Activated T-cell treated with anti-CD3 and anti-CD28 coated beads for 4 hours (primary cell): ENCODE measurements around the gene SNPH.
"Not testable (repeated sequence)": the region's sequence is repeated elsewhere in the genome, so short reads cannot be mapped to it uniquely, and the experiment has no call there.

Source experiments
- DNase-seq: peaks from one replicate; pipeline ENCODE4 v3.0.0-alpha.2; 2020

Gene SNPH

GRCh38 chr20:1266167-1266973, at the start of gene SNPH:
Gene SNPH, plus strand, starts transcription at chr20:1266294. Its CDS starts 29,946 bp downstream, at chr20:1296240.
- peak; percentile 39 for DNase-seq

GRCh38 chr20:1216527-1217427, 49.3 kb upstream of the SNPH start:
- DNase-seq, result not testable (repeated sequence)

GRCh38 chr20:1222750-1223149, 43.3 kb upstream of the SNPH start:
- not testable (repeated sequence) for DNase-seq

- no peak for DNase-seq
Observed at GRCh38 chr20:1224205-1224890, 41.7 kb upstream of the SNPH start.

- DNase-seq, result no peak
Observed at GRCh38 chr20:1225263-1225782, 40.8 kb upstream of the SNPH start.

- peak; percentile 75 for DNase-seq
Observed at GRCh38 chr20:1225783-1226654, 40.1 kb upstream of the SNPH start, which contains the start of gene RAD21L1. Gene RAD21L1, plus strand, starts transcription at chr20:1226044. Its CDS starts 2,410 bp downstream, at chr20:1228454.

- no peak for DNase-seq
Observed at GRCh38 chr20:1229541-1229940, 36.6 kb upstream of the SNPH start.

GRCh38 chr20:1232286-1233111, 33.6 kb upstream of the SNPH start:
- DNase-seq, result no peak

- DNase-seq, result no peak
Observed at GRCh38 chr20:1240549-1240948, 25.5 kb upstream of the SNPH start.

GRCh38 chr20:1241456-1241855, 24.6 kb upstream of the SNPH start:
- no peak for DNase-seq

- no peak for DNase-seq
Observed at GRCh38 chr20:1242099-1242498, 24.0 kb upstream of the SNPH start.

GRCh38 chr20:1242530-1242929, 23.6 kb upstream of the SNPH start:
- no peak for DNase-seq

- DNase-seq, result no peak
Observed at GRCh38 chr20:1245578-1245977, 20.5 kb upstream of the SNPH start.

GRCh38 chr20:1247689-1248088, 18.4 kb upstream of the SNPH start:
- DNase-seq, result no peak

GRCh38 chr20:1250282-1250681, 15.8 kb upstream of the SNPH start:
- not testable (repeated sequence) for DNase-seq

GRCh38 chr20:1252416-1252815, 13.7 kb upstream of the SNPH start:
- no peak for DNase-seq

GRCh38 chr20:1254254-1254653, 11.8 kb upstream of the SNPH start:
- no peak for DNase-seq

GRCh38 chr20:1255675-1256074, 10.4 kb upstream of the SNPH start:
- DNase-seq, result no peak

- no peak for DNase-seq
Observed at GRCh38 chr20:1263853-1264252, 2.2 kb upstream of the SNPH start.

GRCh38 chr20:1264727-1265126, 1.4 kb upstream of the SNPH start:
- no peak for DNase-seq
